Measurements from ENCODE around the gene PREX1. TPM values are rescaled to one million over a fixed set of nuclear protein-coding genes. Genes with fewer than 3 reads are reported as not detected.

The PREX1 gene
- polyA plus RNA-seq, 1 of the 3 experiments (the other 2 are of a cell fraction) = 5.3 TPM

GRCh38 chr20:48795732-48796131 lies 32.1 kb downstream of the PREX1 start:
- Histone ChIP-seq H2AFZ (ENCODE audit: low read depth) (no peak overlapping the region), H3K9me2 (no peaks in the 10 kb centered on the region), H3K27me3 (ENCODE audit: insufficient read depth) (no peaks in the 10 kb centered on the region), H3K9me3 (no peaks in the 10 kb centered on the region), H3K4me1 (ENCODE audit: control insufficient read depth in 1 of 2, insufficient read depth in 2 of 2, low read depth in 1 of 2, low read length in 1 of 2) (peaks cover 4 to 10% of the 10 kb centered on the region in 2 experiments; a peak in 2 of 4 replicates), H3K36me3 (replicated peaks in 1 of 2; ENCODE audit: control insufficient read depth in 1 of 2, insufficient read depth in 2 of 2, low read length in 1 of 2) (no peaks in the 10 kb centered on the region), H3K9ac (no peak overlapping the region), H3K4me3 (ENCODE audit: low read depth in 2 of 2, low read length in 1 of 2) (no peak overlapping the region), H3K4me2 (no peak overlapping the region), H3K79me2 (ENCODE audit: insufficient read depth) (no peaks in the 10 kb centered on the region), H3K27ac (ENCODE audit: low read depth in 2 of 2, low read length in 1 of 2) (no peak overlapping the region), H4K20me1 (ENCODE audit: insufficient read depth) (no peaks in the 10 kb centered on the region), H3F3A (replicated peaks; ENCODE audit: insufficient read depth) (peaks cover 3% of the 10 kb centered on the region)
- DNase-seq = no peak
- 42% methylated on average over 5 of the region's 5 CpGs for WGBS (ENCODE audit: low lambda C conversion rate)
- TF ChIP-seq RCOR1 (IDR thresholded peaks at IDR 0.05; ENCODE audit: low read length) (no peak), POLR2AphosphoS5 (IDR thresholded peaks at IDR 0.05; ENCODE audit: low read depth, low read length) (no peak), REST (IDR thresholded peaks at IDR 0.05; ENCODE audit: low read depth, low read length) (no peak)
- CTCF ChIA-PET = interaction anchor here (2.5 to 3.3 kb wide), 2 partner anchors 12 to 138 kb away, joined by 9 to 23 read pairs; no protein-coding TSS in a partner anchor
- POLR2A ChIA-PET = no interaction called here

GRCh38 chr20:48794816-48795457 lies 32.9 kb downstream of the PREX1 start:
- Histone ChIP-seq H3K9ac (no peak overlapping the region), H3K4me3 (ENCODE audit: low read depth in 2 of 2, low read length in 1 of 2) (no peak overlapping the region), H3F3A (replicated peaks; ENCODE audit: insufficient read depth) (peaks cover 3% of the 10 kb centered on the region), H3K27me3 (ENCODE audit: insufficient read depth) (no peaks in the 10 kb centered on the region), H4K20me1 (ENCODE audit: insufficient read depth) (no peaks in the 10 kb centered on the region), H2AFZ (ENCODE audit: low read depth) (no peak overlapping the region), H3K4me1 (ENCODE audit: control insufficient read depth in 1 of 2, insufficient read depth in 2 of 2, low read depth in 1 of 2, low read length in 1 of 2) (peaks cover 4 to 8% of the 10 kb centered on the region in 2 experiments; a peak in 2 of 4 replicates), H3K4me2 (no peak overlapping the region), H3K9me3 (no peaks in the 10 kb centered on the region), H3K36me3 (replicated peaks in 1 of 2; ENCODE audit: control insufficient read depth in 1 of 2, insufficient read depth in 2 of 2, low read length in 1 of 2) (no peaks in the 10 kb centered on the region), H3K79me2 (ENCODE audit: insufficient read depth) (no peaks in the 10 kb centered on the region), H3K9me2 (no peaks in the 10 kb centered on the region), H3K27ac (ENCODE audit: low read depth in 2 of 2, low read length in 1 of 2) (no peak overlapping the region)
- DNase-seq = no peak
- ChIA-PET POLR2A (no interaction called here), CTCF (interaction anchor here (1.0 to 2.5 kb wide), 2 partner anchors 13 to 138 kb away, joined by 3 to 9 read pairs; no protein-coding TSS in a partner anchor)
- TF ChIP-seq NFIC (IDR thresholded peaks at IDR 0.05; ENCODE audit: borderline replicate concordance) = no peak
- TF ChIP-seq, protein P1, sequence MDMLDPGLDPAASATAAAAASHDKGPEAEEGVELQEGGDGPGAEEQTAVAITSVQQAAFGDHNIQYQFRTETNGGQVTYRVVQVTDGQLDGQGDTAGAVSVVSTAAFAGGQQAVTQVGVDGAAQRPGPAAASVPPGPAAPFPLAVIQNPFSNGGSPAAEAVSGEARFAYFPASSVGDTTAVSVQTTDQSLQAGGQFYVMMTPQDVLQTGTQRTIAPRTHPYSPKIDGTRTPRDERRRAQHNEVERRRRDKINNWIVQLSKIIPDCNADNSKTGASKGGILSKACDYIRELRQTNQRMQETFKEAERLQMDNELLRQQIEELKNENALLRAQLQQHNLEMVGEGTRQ (IDR thresholded peaks at IDR 0.05; ENCODE audit: borderline replicate concordance, low read depth, low read length) = no peak
- TF ChIP-seq FOXJ3 (CRISPR knock-in tag; IDR thresholded peaks at IDR 0.05) = no peak
- WGBS (ENCODE audit: low lambda C conversion rate) = 68% methylated on average over 5 of the region's 5 CpGs
